OCI-LY7 (cell line): Measurements from ENCODE around the gene NOL4L.

Experiments
- CTCF ChIP-seq: fragments of 200-600 bp; sonication (generic); conservative IDR thresholded peaks from 2 replicates; pipeline ENCODE4 v1.5.1; 2014; ENCODE audit warnings: mild to moderate bottlenecking, antibody characterized with exemption, low read length, moderate library complexity, mixed read lengths
- EZH2phosphoT487 ChIP-seq: fragments of 200-600 bp; sonication (generic); IDR thresholded peaks from 2 replicates; pipeline ENCODE4 v1.6.1; 2018; ENCODE audit warnings: low read depth, borderline replicate concordance, mild to moderate bottlenecking, mixed run types, antibody characterized with exemption, low read length, moderate library complexity, mixed read lengths

GRCh38 chr20:32619586-32619985, 34.5 kb upstream of the NOL4L start:
- TF ChIP-seq CTCF: no peak
- no peak for TF ChIP-seq EZH2phosphoT487
